ENCODE data around the gene CDH23.

Gene CDH23

GRCh38 chr10:71704816-71705215 lies 308.1 kb downstream of the CDH23 start:
- H3K9ac ChIP-seq (ENCODE audit: low read depth in 1 of 2, low read length in 2 of 2): no peak overlapping the region
- peaks cover 0 to 12% of the 10 kb centered on the region in 2 donors for H3K4me1 ChIP-seq (ENCODE audit: control insufficient read depth in 2 of 2, insufficient read depth in 2 of 2, low read length in 2 of 2)
- H3K27ac ChIP-seq (ENCODE audit: low read depth in 2 of 2, low read length in 2 of 2): no peak overlapping the region
- H3K4me3 ChIP-seq (ENCODE audit: low read length in 2 of 2): no peak overlapping the region
- no peaks in the 10 kb centered on the region for H3K27me3 ChIP-seq (ENCODE audit: control insufficient read depth in 2 of 2, insufficient read depth in 2 of 2, low read length in 2 of 2)
- H3K36me3 ChIP-seq (ENCODE audit: control insufficient read depth in 2 of 2, insufficient read depth in 2 of 2, low read length in 2 of 2): no peaks in the 10 kb centered on the region
- H3K9me3 ChIP-seq (ENCODE audit: control insufficient read depth in 2 of 2, low read length in 2 of 2): no peaks in the 10 kb centered on the region

GRCh38 chr10:71705582-71705981 lies 308.9 kb downstream of the CDH23 start:
- Histone ChIP-seq H3K4me1 (ENCODE audit: control insufficient read depth in 2 of 2, insufficient read depth in 2 of 2, low read length in 2 of 2) (peaks cover 0 to 12% of the 10 kb centered on the region in 2 donors), H3K9ac (ENCODE audit: low read depth in 1 of 2, low read length in 2 of 2) (no peak overlapping the region), H3K27me3 (ENCODE audit: control insufficient read depth in 2 of 2, insufficient read depth in 2 of 2, low read length in 2 of 2) (no peaks in the 10 kb centered on the region), H3K9me3 (ENCODE audit: control insufficient read depth in 2 of 2, low read length in 2 of 2) (no peaks in the 10 kb centered on the region), H3K27ac (ENCODE audit: low read depth in 2 of 2, low read length in 2 of 2) (no peak overlapping the region), H3K4me3 (ENCODE audit: low read length in 2 of 2) (no peak overlapping the region), H3K36me3 (ENCODE audit: control insufficient read depth in 2 of 2, insufficient read depth in 2 of 2, low read length in 2 of 2) (no peaks in the 10 kb centered on the region)

GRCh38 chr10:71706216-71707121 lies 309.7 kb downstream of the CDH23 start:
- no peaks in the 10 kb centered on the region for H3K9me3 ChIP-seq (ENCODE audit: control insufficient read depth in 2 of 2, low read length in 2 of 2)
- peaks cover 0 to 12% of the 10 kb centered on the region in 2 donors for H3K4me1 ChIP-seq (ENCODE audit: control insufficient read depth in 2 of 2, insufficient read depth in 2 of 2, low read length in 2 of 2)
- no peak overlapping the region for H3K27ac ChIP-seq (ENCODE audit: low read depth in 2 of 2, low read length in 2 of 2)
- no peak overlapping the region for H3K9ac ChIP-seq (ENCODE audit: low read depth in 1 of 2, low read length in 2 of 2)
- no peak overlapping the region for H3K4me3 ChIP-seq (ENCODE audit: low read length in 2 of 2)
- H3K36me3 ChIP-seq (ENCODE audit: control insufficient read depth in 2 of 2, insufficient read depth in 2 of 2, low read length in 2 of 2): no peaks in the 10 kb centered on the region
- no peaks in the 10 kb centered on the region for H3K27me3 ChIP-seq (ENCODE audit: control insufficient read depth in 2 of 2, insufficient read depth in 2 of 2, low read length in 2 of 2)

- H3K27ac ChIP-seq (ENCODE audit: low read depth in 2 of 2, low read length in 2 of 2): no peak overlapping the region
- H3K9ac ChIP-seq (ENCODE audit: low read depth in 1 of 2, low read length in 2 of 2): no peak overlapping the region
- no peaks in the 10 kb centered on the region for H3K9me3 ChIP-seq (ENCODE audit: control insufficient read depth in 2 of 2, low read length in 2 of 2)
- H3K4me3 ChIP-seq (ENCODE audit: low read length in 2 of 2): no peak overlapping the region
- H3K4me1 ChIP-seq (ENCODE audit: control insufficient read depth in 2 of 2, insufficient read depth in 2 of 2, low read length in 2 of 2): peaks cover 0 to 12% of the 10 kb centered on the region in 2 donors
- H3K36me3 ChIP-seq (ENCODE audit: control insufficient read depth in 2 of 2, insufficient read depth in 2 of 2, low read length in 2 of 2): no peaks in the 10 kb centered on the region
- H3K27me3 ChIP-seq (ENCODE audit: control insufficient read depth in 2 of 2, insufficient read depth in 2 of 2, low read length in 2 of 2): no peaks in the 10 kb centered on the region
These were observed 310.6 kb downstream of the CDH23 start for GRCh38 chr10:71707240-71707789.

GRCh38 chr10:71708301-71708703 lies 311.6 kb downstream of the CDH23 start:
- Histone ChIP-seq H3K27me3 (ENCODE audit: control insufficient read depth in 2 of 2, insufficient read depth in 2 of 2, low read length in 2 of 2) (no peaks in the 10 kb centered on the region), H3K4me3 (ENCODE audit: low read length in 2 of 2) (no peak overlapping the region), H3K36me3 (ENCODE audit: control insufficient read depth in 2 of 2, insufficient read depth in 2 of 2, low read length in 2 of 2) (no peaks in the 10 kb centered on the region), H3K9me3 (ENCODE audit: control insufficient read depth in 2 of 2, low read length in 2 of 2) (no peaks in the 10 kb centered on the region), H3K9ac (ENCODE audit: low read depth in 1 of 2, low read length in 2 of 2) (no peak overlapping the region), H3K4me1 (ENCODE audit: control insufficient read depth in 2 of 2, insufficient read depth in 2 of 2, low read length in 2 of 2) (peaks cover 7 to 15% of the 10 kb centered on the region in 2 donors), H3K27ac (ENCODE audit: low read depth in 2 of 2, low read length in 2 of 2) (no peak overlapping the region)

- H3K9ac ChIP-seq (ENCODE audit: low read depth in 1 of 2, low read length in 2 of 2): no peak overlapping the region
- no peaks in the 10 kb centered on the region for H3K9me3 ChIP-seq (ENCODE audit: control insufficient read depth in 2 of 2, low read length in 2 of 2)
- H3K27ac ChIP-seq (ENCODE audit: low read depth in 2 of 2, low read length in 2 of 2): no peak overlapping the region
- H3K27me3 ChIP-seq (ENCODE audit: control insufficient read depth in 2 of 2, insufficient read depth in 2 of 2, low read length in 2 of 2): no peaks in the 10 kb centered on the region
- H3K36me3 ChIP-seq (ENCODE audit: control insufficient read depth in 2 of 2, insufficient read depth in 2 of 2, low read length in 2 of 2): no peaks in the 10 kb centered on the region
- H3K4me3 ChIP-seq (ENCODE audit: low read length in 2 of 2): no peak overlapping the region
- H3K4me1 ChIP-seq (ENCODE audit: control insufficient read depth in 2 of 2, insufficient read depth in 2 of 2, low read length in 2 of 2): peaks cover 16 to 23% of the 10 kb centered on the region in 2 donors
These were observed 312.5 kb downstream of the CDH23 start for GRCh38 chr10:71708897-71709882.

GRCh38 chr10:71710519-71710918 lies 313.8 kb downstream of the CDH23 start:
- Histone ChIP-seq H3K36me3 (ENCODE audit: control insufficient read depth in 2 of 2, insufficient read depth in 2 of 2, low read length in 2 of 2) (no peaks in the 10 kb centered on the region), H3K4me1 (ENCODE audit: control insufficient read depth in 2 of 2, insufficient read depth in 2 of 2, low read length in 2 of 2) (peaks cover 29% of the 10 kb centered on the region in 2 donors), H3K27me3 (ENCODE audit: control insufficient read depth in 2 of 2, insufficient read depth in 2 of 2, low read length in 2 of 2) (no peaks in the 10 kb centered on the region), H3K4me3 (ENCODE audit: low read length in 2 of 2) (no peak overlapping the region), H3K9ac (ENCODE audit: low read depth in 1 of 2, low read length in 2 of 2) (no peak overlapping the region), H3K27ac (ENCODE audit: low read depth in 2 of 2, low read length in 2 of 2) (no peak overlapping the region), H3K9me3 (ENCODE audit: control insufficient read depth in 2 of 2, low read length in 2 of 2) (no peaks in the 10 kb centered on the region)

- no peaks in the 10 kb centered on the region for H3K9me3 ChIP-seq (ENCODE audit: control insufficient read depth in 2 of 2, low read length in 2 of 2)
- H3K36me3 ChIP-seq (ENCODE audit: control insufficient read depth in 2 of 2, insufficient read depth in 2 of 2, low read length in 2 of 2): no peaks in the 10 kb centered on the region
- H3K4me3 ChIP-seq (ENCODE audit: low read length in 2 of 2): no peak overlapping the region
- peaks cover 29% of the 10 kb centered on the region in 2 donors for H3K4me1 ChIP-seq (ENCODE audit: control insufficient read depth in 2 of 2, insufficient read depth in 2 of 2, low read length in 2 of 2)
- no peak overlapping the region for H3K27ac ChIP-seq (ENCODE audit: low read depth in 2 of 2, low read length in 2 of 2)
- no peak overlapping the region for H3K9ac ChIP-seq (ENCODE audit: low read depth in 1 of 2, low read length in 2 of 2)
- no peaks in the 10 kb centered on the region for H3K27me3 ChIP-seq (ENCODE audit: control insufficient read depth in 2 of 2, insufficient read depth in 2 of 2, low read length in 2 of 2)
These were observed 314.4 kb downstream of the CDH23 start for GRCh38 chr10:71711052-71711623.

GRCh38 chr10:71712170-71712569 lies 315.4 kb downstream of the CDH23 start:
- Histone ChIP-seq H3K36me3 (ENCODE audit: control insufficient read depth in 2 of 2, insufficient read depth in 2 of 2, low read length in 2 of 2) (no peaks in the 10 kb centered on the region), H3K4me3 (ENCODE audit: low read length in 2 of 2) (no peak overlapping the region), H3K27ac (ENCODE audit: low read depth in 2 of 2, low read length in 2 of 2) (peak overlapping the region; percentile 13 to 84), H3K9me3 (ENCODE audit: control insufficient read depth in 2 of 2, low read length in 2 of 2) (no peaks in the 10 kb centered on the region), H3K9ac (ENCODE audit: low read depth in 1 of 2, low read length in 2 of 2) (no peak overlapping the region), H3K4me1 (ENCODE audit: control insufficient read depth in 2 of 2, insufficient read depth in 2 of 2, low read length in 2 of 2) (peaks cover 29% of the 10 kb centered on the region in 2 donors), H3K27me3 (ENCODE audit: control insufficient read depth in 2 of 2, insufficient read depth in 2 of 2, low read length in 2 of 2) (no peaks in the 10 kb centered on the region)
